ENCODE results near the gene ABCD1.

The ABCD1 gene

GRCh38 chrX:153775293-153776119, 50.9 kb downstream of the ABCD1 start:
- no peak for DNase-seq

GRCh38 chrX:153776120-153776599, 51.5 kb downstream of the ABCD1 start:
- DNase-seq, result no peak

- DNase-seq, result no peak
These were observed 52.0 kb downstream of the ABCD1 start for GRCh38 chrX:153776611-153777045.

GRCh38 chrX:153777261-153778090, 52.8 kb downstream of the ABCD1 start:
- no peak for DNase-seq

GRCh38 chrX:153778181-153778580, 53.5 kb downstream of the ABCD1 start:
- no peak for DNase-seq

GRCh38 chrX:153778684-153779101, 54.0 kb downstream of the ABCD1 start:
- DNase-seq, result no peak

GRCh38 chrX:153779891-153780677, 55.4 kb downstream of the ABCD1 start:
- no peak for DNase-seq

- DNase-seq, result no peak
These were observed 56.2 kb downstream of the ABCD1 start, which contains the start of gene SRPK3 for GRCh38 chrX:153780678-153781427. SRPK3 (plus strand) TSS chrX:153781041; CDS start chrX:153781087, 46 bp downstream.

- no peak for DNase-seq
These were observed 56.9 kb downstream of the ABCD1 start for GRCh38 chrX:153781428-153782047.

- DNase-seq, result peak; percentile 58
These were observed 57.7 kb downstream of the ABCD1 start for GRCh38 chrX:153782313-153782712.

GRCh38 chrX:153782871-153783270, 58.2 kb downstream of the ABCD1 start:
- DNase-seq, result no peak

- no peak for DNase-seq
These were observed 58.8 kb downstream of the ABCD1 start for GRCh38 chrX:153783378-153784013.

- no peak for DNase-seq
These were observed 59.8 kb downstream of the ABCD1 start for GRCh38 chrX:153784325-153784967.

- DNase-seq, result no peak
These were observed 62.0 kb downstream of the ABCD1 start for GRCh38 chrX:153786669-153787068.

GRCh38 chrX:153789654-153790053, 65.0 kb downstream of the ABCD1 start:
- DNase-seq, result no peak

- no peak for DNase-seq
These were observed 66.6 kb downstream of the ABCD1 start for GRCh38 chrX:153791104-153791852.

GRCh38 chrX:153792368-153792767, 67.7 kb downstream of the ABCD1 start:
- DNase-seq, result no peak

- DNase-seq, result no peak
These were observed 68.6 kb downstream of the ABCD1 start for GRCh38 chrX:153793291-153793690.
